HepG2 (cell line): Measurements from ENCODE around the gene PRDX2. TPM values are rescaled to one million over a fixed set of nuclear protein-coding genes. Genes with fewer than 3 reads are reported as not detected.

Experiments used
- ATAC-seq: fragments of 200-7000 bp; cut with Tn5 transposase; 3 replicates; pipeline ENCODE4 v1.9.1; 2020; ENCODE audit warnings: mild to moderate bottlenecking, moderate library complexity
- BruUV-seq: library from RNA; stranded (reverse); fragments of 400-500 nt; replicated peaks from 2 replicates; lab custom pipeline; 2021; lab: Mats Ljungman, UMichigan
- CTCF ChIA-PET: fragments of 300-600 bp; formaldehyde crosslinking; extraction: SDS; loops from one replicate; lab custom pipeline; 2021; ENCODE audit warnings: low total read pairs, inconsistent platforms, low intra/inter-chr PET ratio; lab: Yijun Ruan, JAX
- POLR2A ChIA-PET: fragments of 350-600 bp; sonication (Branson Sonifier 250); formaldehyde crosslinking; loops from one replicate; lab custom pipeline; 2020; ENCODE audit warnings: antibody characterized with exemption, inconsistent platforms; lab: Yijun Ruan, JAX
- DNase-seq: peaks from one replicate; pipeline ENCODE4 v3.0.0-alpha.2; 2015; ENCODE audit warnings: low spot score
- FAIRE-seq: peaks from 3 replicates; lab custom pipeline; 2011; peaks lifted over from hg19 to GRCh38; lab: Jason Lieb, UNC
- H2AFZ ChIP-seq: one replicate; pipeline ENCODE4 v1.6.1; 2011; ENCODE audit warnings: low read length, inconsistent platforms
- H3K27ac ChIP-seq: fragments of 300-600 bp; 3 replicates; pipeline ENCODE4 v1.8.0; 2011; ENCODE audit warnings: mixed run types, mild to moderate bottlenecking, mixed read lengths, low read length, inconsistent platforms; ENCODE audit not compliant: insufficient read depth; ENCODE audit errors: extremely low read length
- H3K27me3 ChIP-seq, 2 experiments: fragments of 200-600 bp in 1 of 2; 2 replicates in 1 of 2; 3 replicates in 1 of 2; pipeline versions ENCODE4 v1.6.0 to v1.8.0; 2011; ENCODE audit warnings: low read length in 2 of 2, mild to moderate bottlenecking in 2 of 2, moderate library complexity in 2 of 2, inconsistent platforms in 1 of 2; ENCODE audit not compliant: insufficient read depth in 2 of 2, control insufficient read depth in 1 of 2
- H3K36me3 ChIP-seq, 2 experiments: fragments of 200-600 bp in 1 of 2; replicated peaks in 1 of 2; 2 replicates in 1 of 2; 3 replicates in 1 of 2; pipeline versions ENCODE4 v1.5.1 to v1.8.0; 2011; ENCODE audit warnings: low read length in 2 of 2, inconsistent platforms in 1 of 2; ENCODE audit not compliant: insufficient read depth in 2 of 2, control insufficient read depth in 1 of 2
- H3K4me1 ChIP-seq: 2 replicates; pipeline ENCODE4 v1.5.1; 2012; ENCODE audit warnings: low read length, inconsistent platforms; ENCODE audit not compliant: insufficient read depth
- H3K4me2 ChIP-seq: 2 replicates; pipeline ENCODE4 v1.6.0; 2011; ENCODE audit warnings: low read depth, low read length, inconsistent platforms
- H3K4me3 ChIP-seq, 3 experiments: fragments of 200-600 bp in 1 of 3; sonication (generic), shearing (Covaris generic) in 1 of 3; replicated peaks in 1 of 3; 2 replicates each; pipeline ENCODE4 v1.5.1; 2011 to 2016; ENCODE audit warnings: low read length in 3 of 3, inconsistent platforms in 2 of 3, low read depth in 2 of 3, mild to moderate bottlenecking in 2 of 3, control low read depth in 1 of 3, mixed read lengths in 1 of 3; ENCODE audit not compliant: insufficient read depth in 1 of 3
- H3K79me2 ChIP-seq: one replicate; pipeline ENCODE4 v1.6.1; 2011; ENCODE audit warnings: low read length, inconsistent platforms; ENCODE audit not compliant: insufficient read depth
- H3K9ac ChIP-seq: 2 replicates; pipeline ENCODE4 v1.6.0; 2011; ENCODE audit warnings: mild to moderate bottlenecking, low read depth, low read length, inconsistent platforms; ENCODE audit not compliant: insufficient read depth
- H3K9me3 ChIP-seq: 2 replicates; pipeline ENCODE4 v1.5.1; 2012; ENCODE audit warnings: mild to moderate bottlenecking, low read length
- H4K20me1 ChIP-seq: 2 replicates; pipeline ENCODE4 v1.6.0; 2011; ENCODE audit warnings: inconsistent platforms, mild to moderate bottlenecking, low read length, moderate library complexity; ENCODE audit not compliant: insufficient read depth
- ARID5B ChIP-seq: IDR thresholded peaks from 2 replicates; pipeline ENCODE4 v1.4.0; 2020; ENCODE audit warnings: mild to moderate bottlenecking, missing genetic modification reagents
- HDAC6 ChIP-seq: fragments of 200-600 bp; sonication (generic); IDR thresholded peaks from 2 replicates; pipeline ENCODE4 v1.7.0; 2017; ENCODE audit warnings: mild to moderate bottlenecking, antibody characterized with exemption, low read length, low read depth
- KLF11 ChIP-seq: IDR thresholded peaks from 2 replicates; pipeline ENCODE4 v1.6.1; 2016; ENCODE audit warnings: missing compliant biosample characterization
- TCF7L2 ChIP-seq: IDR thresholded peaks from 2 replicates; pipeline ENCODE4 v1.6.1; 2011; ENCODE audit warnings: mild to moderate bottlenecking, low read depth, low read length, moderate library complexity
- TRAFD1 ChIP-seq: sonication (generic); formaldehyde crosslinking; IDR thresholded peaks from 2 replicates; pipeline ENCODE4 v1.5.1; 2020; ENCODE audit warnings: missing genetic modification reagents, mild to moderate bottlenecking, borderline replicate concordance
- ZGPAT ChIP-seq: IDR thresholded peaks from 2 replicates; pipeline ENCODE4 v1.6.1; 2016; ENCODE audit warnings: mild to moderate bottlenecking
- ZNF10 ChIP-seq: sonication (generic); formaldehyde crosslinking; IDR thresholded peaks from 2 replicates; pipeline ENCODE4 v1.4.0; 2020; ENCODE audit warnings: mild to moderate bottlenecking, low read depth, missing genetic modification reagents, borderline replicate concordance
- ZNF24 ChIP-seq: fragments of 450-650 bp; IDR thresholded peaks from 2 replicates; pipeline ENCODE4 v1.6.1; 2017; ENCODE audit warnings: antibody characterized with exemption, mild to moderate bottlenecking
- ZNF350 ChIP-seq: sonication (generic); formaldehyde crosslinking; IDR thresholded peaks from 2 replicates; pipeline ENCODE4 v1.4.0; 2020; ENCODE audit warnings: mild to moderate bottlenecking, low read depth, missing genetic modification reagents, borderline replicate concordance
- WGBS: methylation state at CpG from one replicate; pipeline ENCODE4 v1.1.6; 2017; ENCODE audit warnings: low lambda C conversion rate; 5-methylcytosine and 5-hydroxymethylcytosine counted together
- in situ Hi-C: cut with HindIII; loops from 2 replicates; pipeline ENCODE4 v1.10.0; 2017; ENCODE audit warnings: low pct_unique_long_range_greater_than_20kb; ENCODE audit not compliant: extremely low pct_ligation_motif_present
- intact Hi-C: fragments of 100-400 bp; cut with micrococcal nuclease; formaldehyde crosslinking; loops from one replicate; pipeline ENCODE4 v1.10.0; 2022; ENCODE audit not compliant: unreplicated experiment
- polyA plus RNA-seq, 8 experiments: library from polyadenylated mRNA; depleted of rRNA in 3 of 8; stranded (reverse) in 7 of 8; unstranded in 1 of 8; fragments of >200 nt; fragmentation: Illumina TruSeq in 4 of 8; extraction: Trizol in 4 of 8; gene quantifications; 2 replicates each; pipeline versions ENCODE4 v1.2.1 to v1.2.3, GENCODE V29; 2011 to 2016; ENCODE audit warnings: low read depth in 4 of 8, missing spikeins in 1 of 8, mixed read lengths in 1 of 8; ENCODE audit not compliant: insufficient read depth in 1 of 8
- total RNA-seq, 5 experiments: library from RNA; depleted of rRNA; stranded (reverse); fragments of >200 nt; fragmentation: Illumina TruSeq; extraction: Trizol; gene quantifications; 2 replicates each; pipeline ENCODE4 v1.2.3, GENCODE V29; 2016; ENCODE audit warnings: low read depth in 1 of 5
- TF ChIP-seq, protein P1 (sequence below): sonication (generic); formaldehyde crosslinking; IDR thresholded peaks from 2 replicates; pipeline ENCODE4 v1.8.0; 2022; ENCODE audit warnings: missing genetic modification reagents, mild to moderate bottlenecking, moderate library complexity, borderline replicate concordance
- TF ChIP-seq, protein P2 (sequence below): sonication (generic); formaldehyde crosslinking; IDR thresholded peaks from 2 replicates; pipeline ENCODE4 v1.4.0; 2020; ENCODE audit warnings: mild to moderate bottlenecking, missing genetic modification reagents

The PRDX2 gene
- total and polyA plus RNA-seq, 2 of the 13 experiments (the other 11 are each of a cell fraction or from before 2014, with no cell fraction given), result 218 to 381 TPM

DNA sequence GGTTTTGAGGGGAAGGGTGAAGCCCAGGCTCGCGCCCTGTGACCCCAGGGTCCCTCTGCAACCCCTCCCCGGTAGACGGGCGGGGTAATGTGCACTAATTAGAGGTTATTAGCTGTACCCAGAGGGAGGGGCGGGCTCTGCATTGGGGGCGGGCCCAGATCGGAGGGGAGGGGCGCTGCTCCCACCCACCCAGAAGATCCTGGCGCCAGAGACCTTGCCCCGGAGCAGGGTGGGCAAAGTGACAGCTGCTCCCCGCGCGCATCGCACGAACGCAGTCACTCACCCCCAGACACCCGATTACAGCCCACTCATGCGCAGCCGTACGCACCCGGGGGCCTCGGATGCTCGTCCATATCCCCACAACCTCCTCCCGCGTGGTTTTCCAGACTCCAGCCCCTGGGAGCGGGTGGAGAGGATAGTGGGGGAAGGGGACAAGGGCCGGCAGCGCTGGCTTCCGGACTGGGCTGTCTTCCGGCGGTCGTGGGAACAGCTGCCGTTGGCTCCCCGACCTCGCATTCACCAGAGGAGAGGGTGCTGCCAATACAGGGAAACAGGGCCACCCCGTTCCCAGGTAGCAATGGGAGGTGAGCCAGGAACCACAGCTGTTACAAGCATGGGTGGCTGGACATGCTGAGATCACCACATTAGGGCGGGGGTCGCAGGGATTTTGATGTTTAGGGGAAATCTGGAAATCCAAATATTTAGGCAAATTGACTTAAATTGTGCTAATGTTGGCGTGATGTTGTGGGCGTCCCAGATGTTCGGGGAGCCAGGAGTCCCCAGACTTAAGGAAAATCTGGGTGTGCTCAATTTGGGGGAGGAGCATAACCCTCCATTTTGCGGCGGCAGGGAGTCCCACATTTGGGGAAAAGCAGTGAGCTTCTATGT, 23.3 kb downstream of the PRDX2 start:
- Histone ChIP-seq H3K79me2 (no peaks in the 10 kb centered on the region), H3K4me3 (peak overlapping the region; percentile 76 to 80 (median 79)), H3K36me3 (no peaks in the 10 kb centered on the region), H3K27ac (no peak overlapping the region), H3K9ac (peak overlapping the region; percentile 53), H4K20me1 (no peaks in the 10 kb centered on the region), H3K4me1 (peaks cover 50% of the 10 kb centered on the region), H3K27me3 (no peaks in the 10 kb centered on the region; a peak in 1 of 5 replicates), H2AFZ (peak overlapping the region; percentile 55), H3K4me2 (peak overlapping the region; percentile 91), H3K9me3 (no peaks in the 10 kb centered on the region)
- DNase-seq, result no peak
- intact Hi-C loops, result loop anchor here (1.0 kb wide), 1 partner anchor 18 kb away; no protein-coding TSS in a partner anchor
- no TSS peak for BruUV-seq
- WGBS, result 3% methylated on average over 26 of the region's 44 CpGs
- in situ Hi-C loops, result no loop called here
- POLR2A ChIA-PET, result interaction anchor here (0.5 to 6.4 kb wide), 11 partner anchors 9 to 254 kb away, joined by 3 to 124 read pairs (median 5); partner anchors contain the start of genes JUNB, PRDX2 and THSD8
- peak; percentile 65 for ATAC-seq
- CTCF ChIA-PET, result interaction anchor here (0.8 to 3.9 kb wide), 6 partner anchors 11 to 69 kb away, joined by 3 to 54 read pairs (median 4); no protein-coding TSS in a partner anchor
- FAIRE-seq, result no peak
- TF ChIP-seq ZGPAT (peak; percentile 12), KLF11 (CRISPR knock-in tag) (no peak), ZNF10 (CRISPR knock-in tag) (no peak), ARID5B (CRISPR knock-in tag) (peak; percentile 7; the same call in 1 of the 2 replicates), HDAC6 (no peak), ZNF350 (CRISPR knock-in tag) (no peak), ZNF24 (no peak), TRAFD1 (CRISPR knock-in tag) (no peak), TCF7L2 (no peak)
- TF ChIP-seq, protein P1, sequence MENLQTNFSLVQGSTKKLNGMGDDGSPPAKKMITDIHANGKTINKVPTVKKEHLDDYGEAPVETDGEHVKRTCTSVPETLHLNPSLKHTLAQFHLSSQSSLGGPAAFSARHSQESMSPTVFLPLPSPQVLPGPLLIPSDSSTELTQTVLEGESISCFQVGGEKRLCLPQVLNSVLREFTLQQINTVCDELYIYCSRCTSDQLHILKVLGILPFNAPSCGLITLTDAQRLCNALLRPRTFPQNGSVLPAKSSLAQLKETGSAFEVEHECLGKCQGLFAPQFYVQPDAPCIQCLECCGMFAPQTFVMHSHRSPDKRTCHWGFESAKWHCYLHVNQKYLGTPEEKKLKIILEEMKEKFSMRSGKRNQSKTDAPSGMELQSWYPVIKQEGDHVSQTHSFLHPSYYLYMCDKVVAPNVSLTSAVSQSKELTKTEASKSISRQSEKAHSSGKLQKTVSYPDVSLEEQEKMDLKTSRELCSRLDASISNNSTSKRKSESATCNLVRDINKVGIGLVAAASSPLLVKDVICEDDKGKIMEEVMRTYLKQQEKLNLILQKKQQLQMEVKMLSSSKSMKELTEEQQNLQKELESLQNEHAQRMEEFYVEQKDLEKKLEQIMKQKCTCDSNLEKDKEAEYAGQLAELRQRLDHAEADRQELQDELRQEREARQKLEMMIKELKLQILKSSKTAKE (CRISPR knock-in tag), result no peak
- TF ChIP-seq, protein P2, sequence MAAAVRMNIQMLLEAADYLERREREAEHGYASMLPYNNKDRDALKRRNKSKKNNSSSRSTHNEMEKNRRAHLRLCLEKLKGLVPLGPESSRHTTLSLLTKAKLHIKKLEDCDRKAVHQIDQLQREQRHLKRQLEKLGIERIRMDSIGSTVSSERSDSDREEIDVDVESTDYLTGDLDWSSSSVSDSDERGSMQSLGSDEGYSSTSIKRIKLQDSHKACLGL (CRISPR knock-in tag), result 0 out of 2 replicates have a peak, but pooled peaks have one; percentile 45
